ENCODE results near the gene NR4A3. TPM values are rescaled to one million over a fixed set of nuclear protein-coding genes. Genes with fewer than 3 reads are reported as not detected.

The NR4A3 gene
- 100 to 1,000 TPM; 112 to 113 TPM for total RNA-seq

- ChIA-PET POLR2A (interaction anchor here (1.2 to 1.5 kb wide), 3 partner anchors 11 to 43 kb away, joined by 3 to 6 read pairs (median 4); no protein-coding TSS in a partner anchor), CTCF (interaction anchor here (0.8 to 2.5 kb wide), 2 partner anchors 11 to 18 kb away, joined by 3 to 9 read pairs; no protein-coding TSS in a partner anchor)
- ATAC-seq: peak; percentile 25
- peaks cover 45% of the 10 kb centered on the region for H3K36me3 Mint-ChIP-seq (ENCODE audit: low read depth)
- H3K4me3 Mint-ChIP-seq: peak within 1 kb of the TSS; percentile 100
- DNase-seq: peak; percentile 95
- peak within 1 kb of the TSS; percentile 98 for H3K27ac Mint-ChIP-seq
- no peaks in the 10 kb centered on the region for H3K9me3 Mint-ChIP-seq
- intact Hi-C loops (cut with micrococcal nuclease): loop anchor here (5.0 kb wide), 4 partner anchors 86 to 639 kb away; partner anchors contain the start of gene STX17
- no peaks in the 10 kb centered on the region for H3K27me3 Mint-ChIP-seq
- TF ChIP-seq, protein P1, sequence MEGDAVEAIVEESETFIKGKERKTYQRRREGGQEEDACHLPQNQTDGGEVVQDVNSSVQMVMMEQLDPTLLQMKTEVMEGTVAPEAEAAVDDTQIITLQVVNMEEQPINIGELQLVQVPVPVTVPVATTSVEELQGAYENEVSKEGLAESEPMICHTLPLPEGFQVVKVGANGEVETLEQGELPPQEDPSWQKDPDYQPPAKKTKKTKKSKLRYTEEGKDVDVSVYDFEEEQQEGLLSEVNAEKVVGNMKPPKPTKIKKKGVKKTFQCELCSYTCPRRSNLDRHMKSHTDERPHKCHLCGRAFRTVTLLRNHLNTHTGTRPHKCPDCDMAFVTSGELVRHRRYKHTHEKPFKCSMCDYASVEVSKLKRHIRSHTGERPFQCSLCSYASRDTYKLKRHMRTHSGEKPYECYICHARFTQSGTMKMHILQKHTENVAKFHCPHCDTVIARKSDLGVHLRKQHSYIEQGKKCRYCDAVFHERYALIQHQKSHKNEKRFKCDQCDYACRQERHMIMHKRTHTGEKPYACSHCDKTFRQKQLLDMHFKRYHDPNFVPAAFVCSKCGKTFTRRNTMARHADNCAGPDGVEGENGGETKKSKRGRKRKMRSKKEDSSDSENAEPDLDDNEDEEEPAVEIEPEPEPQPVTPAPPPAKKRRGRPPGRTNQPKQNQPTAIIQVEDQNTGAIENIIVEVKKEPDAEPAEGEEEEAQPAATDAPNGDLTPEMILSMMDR (IDR thresholded peaks at IDR 0.05): no peak
- H3K4me1 Mint-ChIP-seq (ENCODE audit: low read depth): peaks cover 37% of the 10 kb centered on the region
Observed at GRCh38 chr9:99821396-99822108, at the start of gene NR4A3. Gene NR4A3, plus strand, starts transcription at chr9:99821885. Its CDS starts 6,158 bp downstream, at chr9:99828043.

DNA sequence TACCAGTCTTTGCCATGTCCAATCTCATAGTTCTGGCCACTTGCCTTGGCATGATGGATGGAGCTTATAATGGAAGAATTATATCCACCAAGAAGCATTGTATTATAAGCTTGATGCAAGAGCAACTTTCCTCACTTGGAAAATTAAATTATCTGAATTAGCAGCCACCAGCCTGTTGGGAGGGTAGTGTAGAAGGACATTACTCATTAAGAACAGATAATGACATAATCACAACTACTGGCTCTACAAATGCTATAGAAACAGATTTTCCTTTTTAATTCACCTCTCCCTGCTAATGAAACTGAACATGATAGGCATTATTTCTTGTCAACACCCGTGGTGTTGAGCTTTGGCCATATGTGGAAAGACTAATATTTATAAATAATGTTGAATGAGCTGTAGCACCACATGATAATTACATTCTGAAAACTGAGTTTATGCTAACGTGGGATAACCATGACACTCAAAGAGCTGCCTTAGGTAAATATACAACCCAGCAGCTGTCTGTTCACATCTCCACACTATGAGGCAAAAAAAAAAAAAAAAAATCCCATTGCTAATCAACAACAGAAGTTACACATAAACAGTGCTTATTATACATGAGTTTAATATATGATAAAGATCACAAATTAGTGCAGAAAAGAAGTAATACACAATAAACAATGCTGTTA, 48.1 kb upstream of the NR4A3 start:
- Mint-ChIP-seq H3K4me3 (no peak overlapping the region), H3K36me3 (ENCODE audit: low read depth) (no peaks in the 10 kb centered on the region), H3K27ac (no peak overlapping the region), H3K27me3 (peaks cover 16% of the 10 kb centered on the region), H3K9me3 (no peaks in the 10 kb centered on the region), H3K4me1 (ENCODE audit: low read depth) (peaks cover 10% of the 10 kb centered on the region)
- DNase-seq: no peak
- intact Hi-C loops (cut with micrococcal nuclease): no loop called here
- TF ChIP-seq, protein P1 (IDR thresholded peaks at IDR 0.05): no peak
- POLR2A ChIA-PET: no interaction called here
- CTCF ChIA-PET: interaction anchor here (1.9 kb wide), 1 partner anchor 10 kb away, joined by 7 read pairs; no protein-coding TSS in a partner anchor
- no peak for ATAC-seq

DNA sequence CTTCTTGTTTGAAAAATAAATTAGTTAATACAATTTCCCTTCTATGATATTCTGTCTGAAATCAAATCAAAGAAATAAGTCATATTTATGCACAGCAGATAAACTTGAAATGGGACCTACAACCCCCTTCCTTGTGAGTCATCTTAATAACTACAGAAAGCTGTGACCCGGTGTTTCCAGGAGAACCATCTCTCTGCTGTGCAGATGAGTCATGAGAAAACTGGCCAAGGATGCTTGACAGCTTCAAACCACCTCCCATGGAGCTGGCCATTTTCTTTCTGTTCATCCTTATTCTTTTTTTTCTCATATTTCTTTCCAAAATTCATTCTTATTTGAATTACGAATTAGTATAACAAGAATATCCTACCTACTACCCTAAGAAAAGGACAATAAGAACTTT, 43.4 kb upstream of the NR4A3 start:
- ChIA-PET CTCF (no interaction called here), POLR2A (interaction anchor here (1.0 kb wide), 1 partner anchor 43 kb away, joined by 3 read pairs; the partner anchor contains the start of gene NR4A3)
- Mint-ChIP-seq H3K27ac (peak overlapping the region; percentile 81), H3K4me1 (ENCODE audit: low read depth) (peaks cover 29% of the 10 kb centered on the region), H3K9me3 (peaks cover 4% of the 10 kb centered on the region), H3K27me3 (peaks cover 12% of the 10 kb centered on the region), H3K36me3 (ENCODE audit: low read depth) (no peaks in the 10 kb centered on the region), H3K4me3 (peak overlapping the region; percentile 17)
- intact Hi-C loops (cut with micrococcal nuclease): no loop called here
- TF ChIP-seq, protein P1 (IDR thresholded peaks at IDR 0.05): no peak
- ATAC-seq (peak; percentile 83), DNase-seq (peak; percentile 80)

GRCh38 chr9:99778836-99779235, 42.8 kb upstream of the NR4A3 start:
- H3K27ac Mint-ChIP-seq: peak overlapping the region; percentile 81
- peaks cover 4% of the 10 kb centered on the region for H3K9me3 Mint-ChIP-seq
- peak; percentile 66 for ATAC-seq
- intact Hi-C loops (cut with micrococcal nuclease): no loop called here
- peak; percentile 59 for DNase-seq
- POLR2A ChIA-PET: interaction anchor here (0.6 to 1.0 kb wide), 2 partner anchors 43 to 547 kb away, joined by 3 read pairs; partner anchors contain the start of gene NR4A3
- CTCF ChIA-PET: no interaction called here
- peak overlapping the region; percentile 17 for H3K4me3 Mint-ChIP-seq
- H3K36me3 Mint-ChIP-seq (ENCODE audit: low read depth): no peaks in the 10 kb centered on the region
- peaks cover 13% of the 10 kb centered on the region for H3K27me3 Mint-ChIP-seq
- peaks cover 32% of the 10 kb centered on the region for H3K4me1 Mint-ChIP-seq (ENCODE audit: low read depth)
- TF ChIP-seq, protein P1 (IDR thresholded peaks at IDR 0.05): no peak

Data from activated CD8-positive, alpha-beta T cell treated with anti-CD3 and anti-CD28 coated beads for 36 hours (primary cell).